Left renal cortex interstitium (tissue), 4 donors: Measurements from ENCODE around the gene TEX2. TPM values are rescaled to one million over a fixed set of nuclear protein-coding genes. Genes with fewer than 3 reads are reported as not detected.
"Not testable (repeated sequence)": the region's sequence is repeated elsewhere in the genome, so short reads cannot be mapped to it uniquely, and the experiment has no call there.

Source experiments
- DNase-seq, 4 donors: peaks; one replicate each; pipeline ENCODE4 v3.0.0-alpha.2; 2013; ENCODE audit warnings: low read depth in 4 of 4, low spot score in 2 of 4, missing footprints in 1 of 4
- polyA plus RNA-seq, 4 donors: library from polyadenylated mRNA; unstranded; fragments of 120-200 nt; gene quantifications; one replicate each; pipeline ENCODE4 v1.2.1, GENCODE V29; 2013; ENCODE audit not compliant: insufficient read length in 4 of 4

Gene TEX2
- polyA plus RNA-seq, 4 donors, result 23.7 to 27.1 (median 25.8) TPM

DNA sequence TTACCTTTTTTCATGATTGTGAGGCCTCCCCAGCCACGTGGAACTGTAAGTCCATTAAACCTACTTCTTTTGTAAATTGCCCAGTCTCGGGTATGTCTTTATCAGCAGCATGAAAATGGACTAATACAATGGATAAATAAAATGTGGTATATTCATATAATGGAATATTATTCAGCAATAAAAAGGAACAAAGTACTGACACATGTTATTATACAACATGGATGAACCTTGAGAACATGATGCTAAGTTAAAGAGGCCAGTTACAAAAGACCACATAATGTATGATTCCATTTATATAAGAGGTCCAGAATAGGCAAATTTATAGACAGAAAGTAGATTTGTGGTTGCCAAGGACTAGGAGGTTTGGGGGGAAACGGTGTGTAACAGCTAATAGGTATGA is 138.5 kb downstream of the TEX2 start:
- no peak for DNase-seq

DNA sequence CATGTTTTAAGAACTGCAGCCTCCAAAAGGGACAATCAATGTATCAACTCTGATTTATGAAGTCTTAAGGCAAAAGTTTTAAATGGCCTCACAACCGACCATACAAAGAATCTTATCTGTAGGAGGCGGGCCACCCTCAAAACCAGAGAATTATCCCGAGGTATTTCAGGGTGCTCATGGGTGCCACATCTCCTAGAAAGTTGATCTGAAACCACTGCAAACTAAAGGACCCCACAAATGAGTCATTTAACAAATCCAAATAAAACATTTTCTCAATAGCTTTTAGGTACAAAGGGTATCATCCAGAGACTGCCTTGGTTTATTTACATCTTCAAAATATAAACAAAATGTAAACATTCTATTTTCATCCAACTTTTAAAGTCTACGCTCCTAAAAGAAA is 139.9 kb downstream of the TEX2 start:
- DNase-seq, result no peak

DNA sequence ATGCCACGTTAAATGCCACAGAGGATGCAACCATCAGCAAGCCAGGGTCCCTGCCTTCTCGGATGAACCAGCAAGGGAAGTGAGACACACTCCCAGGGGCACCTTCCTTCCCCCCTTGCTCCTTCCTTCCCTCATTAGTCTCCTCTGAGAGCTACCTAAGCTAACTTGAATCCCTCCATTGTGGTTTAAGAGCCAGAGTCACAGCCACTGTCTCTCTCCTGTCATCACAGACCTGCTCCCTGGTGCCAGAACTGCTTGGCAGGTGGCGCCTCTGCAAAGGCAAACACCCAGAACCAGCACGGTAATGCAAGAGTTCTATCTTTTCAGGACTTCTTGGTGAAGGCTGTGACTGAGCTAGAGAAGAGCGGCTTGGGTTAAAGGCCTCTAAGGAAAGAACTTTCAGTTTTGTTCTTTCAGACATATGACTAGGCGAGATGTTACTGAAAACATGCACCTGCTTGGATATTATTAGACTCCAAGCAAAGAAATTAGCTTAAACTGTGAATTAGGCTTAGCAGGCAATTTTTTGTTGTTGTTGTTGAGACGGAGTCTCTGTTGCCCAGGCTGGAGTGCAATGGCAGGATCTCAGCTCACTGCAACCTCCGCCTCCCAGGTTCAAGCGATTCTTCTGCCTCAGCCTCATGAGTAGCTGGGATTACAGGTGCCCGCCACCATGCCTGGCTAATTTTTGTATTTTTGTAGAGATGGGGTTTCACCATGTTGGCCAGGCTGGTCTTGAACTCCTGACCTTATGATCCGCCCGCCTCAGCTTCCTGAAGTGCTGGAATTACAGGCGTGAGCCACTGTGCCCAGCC is 141.9 kb downstream of the TEX2 start:
- DNase-seq, result not testable (repeated sequence)

DNA sequence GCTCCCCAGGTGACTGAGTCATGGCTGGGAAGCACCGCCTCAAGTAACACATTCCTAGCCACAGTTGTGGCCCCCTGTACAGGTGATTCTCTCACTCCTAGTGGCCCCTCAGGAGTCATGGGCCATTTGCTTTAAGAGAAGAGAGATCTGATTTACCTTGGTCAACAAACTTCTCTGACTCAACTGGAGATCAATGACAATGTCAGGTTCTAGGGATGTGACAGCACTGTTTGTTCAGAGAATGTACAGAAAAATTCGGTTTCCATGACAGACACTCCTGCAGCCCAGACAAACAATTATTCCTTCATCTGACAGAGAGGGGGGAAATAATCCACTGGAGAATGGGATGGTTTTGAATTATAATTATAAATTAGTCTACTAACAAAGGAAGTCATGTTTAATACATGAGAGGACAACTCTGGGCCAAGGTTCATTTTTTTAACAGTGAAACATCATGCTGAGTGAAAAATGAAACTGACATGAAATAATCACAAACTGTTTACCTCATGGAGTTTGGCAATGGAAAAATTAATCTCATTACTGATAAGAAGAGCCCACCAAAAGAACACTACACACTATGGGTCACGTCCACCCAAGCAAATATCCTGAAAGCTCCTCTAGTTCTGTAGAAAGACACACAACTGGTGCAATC is 142.8 kb downstream of the TEX2 start:
- DNase-seq, result no peak

DNA sequence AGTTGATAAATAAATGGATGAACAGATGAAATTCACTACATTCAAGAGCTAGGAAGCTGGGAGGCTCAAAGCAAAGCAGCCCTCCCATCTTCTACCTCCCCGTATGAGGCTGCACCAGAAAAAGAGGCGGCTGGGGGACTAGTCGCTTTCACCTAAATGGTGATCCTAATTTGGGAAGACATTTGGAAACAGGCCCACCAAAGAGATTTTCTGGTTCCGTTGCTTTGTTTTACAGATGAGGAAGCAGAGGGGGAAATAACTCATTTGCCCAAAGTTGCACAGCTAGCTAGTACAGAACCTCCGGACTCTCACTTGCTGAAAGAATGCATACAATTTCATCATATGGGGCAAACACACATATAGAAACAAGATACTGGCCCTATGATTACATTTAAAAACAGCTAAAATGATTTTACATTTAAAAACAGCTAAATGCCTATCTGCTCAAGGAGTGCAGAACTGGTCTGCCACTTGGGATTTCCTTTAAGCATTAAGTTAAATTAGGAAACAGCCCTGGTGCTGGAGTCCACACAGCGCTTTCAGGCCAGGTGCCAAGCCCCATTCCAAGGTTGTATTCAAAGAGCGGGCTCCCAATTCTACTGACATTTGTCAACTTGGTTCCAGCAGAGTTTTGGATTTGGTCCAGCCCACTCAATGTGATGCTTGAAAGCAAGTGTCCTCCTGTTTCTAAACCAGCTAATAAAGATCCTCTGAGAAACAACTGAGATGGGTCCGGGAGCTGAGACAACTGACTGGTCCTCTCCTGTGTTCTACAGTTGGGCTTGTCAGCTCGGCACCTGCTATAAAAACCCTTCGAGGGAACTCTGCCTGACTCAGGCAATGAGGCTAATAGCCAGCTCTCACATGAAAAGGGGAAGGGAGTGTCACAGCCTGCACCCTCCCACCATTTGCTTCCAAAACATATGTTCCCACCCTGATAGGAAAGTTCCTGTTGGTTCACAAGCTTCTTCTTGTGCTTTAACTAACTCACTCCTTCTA is 144.8 kb downstream of the TEX2 start:
- no peak for DNase-seq

DNA sequence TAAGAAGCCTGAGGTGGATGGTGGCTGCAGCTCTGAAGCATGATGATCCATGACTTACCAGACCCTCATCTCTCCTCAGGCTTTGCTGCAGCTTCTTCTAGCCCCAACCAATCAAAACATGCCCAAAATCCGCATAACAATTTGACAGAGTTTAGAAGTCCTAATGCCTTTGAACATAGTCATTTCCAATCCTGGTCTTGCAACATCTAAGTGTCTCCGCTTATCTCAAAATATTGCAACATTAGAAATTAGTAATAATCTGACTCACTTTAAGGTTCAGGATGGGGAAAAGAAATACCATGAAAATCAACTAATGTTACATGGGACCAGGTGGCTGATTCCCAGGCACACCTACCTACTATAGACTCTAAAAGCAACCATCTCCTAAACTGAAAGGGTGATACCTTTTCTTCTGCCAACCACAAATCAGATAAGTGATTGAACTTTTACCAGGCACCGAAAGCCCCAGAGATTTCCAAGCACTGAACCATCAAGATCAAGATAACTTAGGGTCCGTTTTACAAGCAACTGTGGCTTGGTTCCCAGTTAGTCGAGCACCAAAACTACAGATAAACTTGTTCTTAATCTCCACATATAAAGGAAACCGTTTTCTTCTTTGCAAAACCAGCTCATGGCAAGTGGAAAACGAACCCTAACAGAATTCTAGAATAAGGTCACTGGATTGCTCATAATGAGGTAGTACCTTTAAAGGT is 147.1 kb downstream of the TEX2 start:
- no peak for DNase-seq

DNA sequence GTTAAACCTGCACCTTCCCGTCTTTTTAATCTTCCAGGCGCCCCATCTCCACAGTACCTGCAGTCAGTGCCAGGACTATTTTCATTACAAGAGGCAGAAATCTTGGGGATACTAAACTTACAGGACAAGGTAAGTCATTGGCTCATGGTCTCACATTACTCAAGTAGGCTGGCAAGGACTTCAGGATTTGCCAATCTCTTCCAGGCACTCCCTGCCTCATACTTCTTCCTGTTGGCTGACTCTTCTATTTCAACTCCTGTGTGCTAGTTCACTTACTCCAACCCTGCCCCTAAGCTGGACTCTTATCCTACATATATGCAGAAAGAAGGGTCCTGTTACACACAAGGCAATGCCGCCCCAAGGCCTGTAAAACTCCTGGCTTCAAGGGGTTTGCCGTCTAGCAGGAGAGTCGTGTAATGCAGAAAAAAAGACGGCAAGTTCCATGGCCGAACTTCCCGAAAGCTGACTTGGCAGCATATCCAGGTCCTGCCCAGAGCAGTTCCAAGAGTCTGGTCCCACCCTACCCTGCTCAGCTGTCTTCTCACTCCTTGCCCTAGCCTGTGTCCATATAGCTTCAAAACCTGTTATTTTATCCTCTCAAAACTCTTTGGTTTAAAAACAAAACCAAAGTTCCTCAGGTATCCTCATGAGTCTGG is 147.9 kb downstream of the TEX2 start:
- DNase-seq, result no peak

DNA sequence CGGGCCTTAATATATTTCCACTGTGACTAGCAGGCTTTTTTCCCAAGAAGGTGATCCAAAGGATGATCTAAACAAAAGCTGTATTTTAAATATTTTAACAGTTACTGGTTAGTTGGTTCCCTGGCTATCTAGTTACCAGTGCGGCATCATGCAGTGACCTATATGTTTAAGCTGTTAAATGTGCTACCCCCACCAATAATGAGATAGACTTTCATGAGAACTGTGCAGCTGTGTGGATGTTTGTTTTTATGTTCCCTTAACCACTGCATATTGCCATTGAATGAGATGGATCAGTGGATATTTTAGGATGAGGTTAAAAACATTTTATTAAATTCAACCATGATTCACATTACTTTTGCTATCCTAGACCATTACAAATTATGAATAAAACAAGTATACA is 150.1 kb downstream of the TEX2 start:
- no peak for DNase-seq

DNA sequence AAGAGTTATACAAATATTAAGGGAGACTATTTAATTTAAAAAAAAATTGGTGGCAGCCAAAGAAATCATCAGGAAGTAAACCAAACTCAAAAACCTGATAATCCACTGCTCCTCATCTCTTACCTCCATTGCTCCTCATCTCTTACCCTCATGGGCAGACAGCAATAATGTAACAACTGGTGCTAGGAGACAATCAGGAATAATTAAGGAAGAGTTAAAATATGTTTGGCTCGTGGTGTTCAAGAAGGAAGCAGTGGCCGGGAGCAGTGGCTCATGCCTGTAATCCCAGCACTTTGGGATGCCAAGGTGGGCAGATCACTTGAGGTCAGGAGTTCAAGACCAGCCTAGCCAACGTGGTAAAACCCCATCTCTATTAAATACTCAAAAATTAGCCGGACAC is 151.2 kb downstream of the TEX2 start:
- no peak for DNase-seq

DNA sequence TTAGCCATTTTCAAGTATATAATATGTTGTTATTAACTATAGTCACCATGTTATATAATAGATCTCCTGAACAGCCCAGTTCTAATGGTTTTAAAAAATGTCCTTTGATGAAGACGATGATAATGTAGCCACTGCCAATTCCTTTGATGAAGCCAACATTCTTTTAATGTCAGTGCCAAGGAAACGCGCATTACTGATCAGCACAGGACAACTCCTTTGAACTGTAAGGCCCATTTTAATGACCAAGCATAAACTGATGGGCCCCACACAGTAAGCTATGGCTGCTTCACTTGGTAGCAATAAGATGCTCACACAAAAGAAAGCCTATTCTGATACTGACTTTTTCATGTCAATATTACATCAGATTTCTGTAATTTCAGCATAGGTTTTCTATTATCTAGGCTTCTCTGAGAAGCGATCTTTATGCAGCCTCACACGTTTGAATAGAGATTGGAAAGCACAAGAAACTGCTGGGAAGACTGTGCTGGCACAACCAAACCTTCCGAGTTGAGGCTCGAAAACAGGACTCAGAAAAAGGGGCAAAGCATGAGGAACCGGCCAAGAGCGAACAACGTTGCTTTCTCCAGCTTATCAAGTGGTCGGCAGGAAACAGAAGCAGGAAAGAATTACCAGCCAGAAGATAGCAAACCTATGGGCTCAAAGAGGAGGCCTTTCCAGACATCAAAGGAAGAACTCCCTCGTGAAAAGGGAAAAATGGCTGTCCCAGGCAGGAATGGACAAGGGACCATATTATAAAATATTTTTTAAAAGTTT is 152.5 kb downstream of the TEX2 start:
- DNase-seq, result no peak

DNA sequence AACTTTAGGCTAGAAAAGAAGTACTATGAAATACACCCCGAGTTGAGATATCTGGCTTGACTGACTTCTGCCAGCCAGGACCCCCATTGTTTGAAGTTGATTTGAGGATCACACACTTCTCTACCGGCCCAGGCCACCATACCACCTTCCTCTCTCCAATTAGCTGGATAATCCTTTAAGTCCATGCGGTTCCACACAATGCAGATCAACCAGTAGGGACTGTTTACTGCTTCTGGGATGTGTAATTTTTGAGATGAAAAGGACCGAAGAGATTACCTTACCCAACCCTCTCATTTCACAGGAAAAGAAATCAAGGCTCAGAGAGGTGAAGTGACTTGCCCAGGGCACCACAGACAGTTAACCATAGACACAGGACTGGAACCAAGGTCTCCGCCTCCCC is 153.7 kb downstream of the TEX2 start:
- DNase-seq, result no peak

DNA sequence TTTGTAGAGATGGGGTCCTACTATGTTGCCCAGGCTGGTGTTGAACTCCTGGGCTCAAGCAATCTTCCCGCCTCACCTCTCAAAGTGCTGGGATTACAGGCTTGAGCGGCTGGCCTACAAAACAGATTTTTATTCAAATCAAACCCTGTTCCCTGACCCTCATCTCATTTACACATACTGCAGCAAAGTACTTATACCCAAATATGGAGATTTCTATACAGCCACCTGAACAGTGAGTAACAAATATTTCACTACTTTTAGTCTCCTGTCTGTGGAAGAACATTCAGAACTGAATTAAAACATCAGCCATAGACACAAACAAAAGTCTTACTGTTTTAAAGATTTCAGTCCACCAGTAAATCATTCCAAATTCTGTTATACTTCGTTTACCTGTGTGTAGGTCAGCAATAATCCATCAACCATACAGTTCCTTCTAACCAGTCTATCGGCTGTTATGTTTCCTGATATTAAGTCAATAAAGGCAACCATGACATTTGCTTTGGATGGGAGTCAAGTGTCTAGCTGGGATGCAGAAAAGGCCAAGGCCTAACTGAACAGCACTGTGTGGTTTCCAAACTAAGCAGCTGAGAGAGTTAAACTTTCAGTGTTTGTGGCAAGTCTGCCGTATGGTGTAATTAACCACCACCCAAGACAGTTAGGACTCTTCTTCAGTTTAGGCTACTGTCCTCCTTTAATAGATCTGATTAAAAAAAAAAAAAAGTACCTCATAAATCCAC is 155.4 kb downstream of the TEX2 start:
- no peak for DNase-seq

DNA sequence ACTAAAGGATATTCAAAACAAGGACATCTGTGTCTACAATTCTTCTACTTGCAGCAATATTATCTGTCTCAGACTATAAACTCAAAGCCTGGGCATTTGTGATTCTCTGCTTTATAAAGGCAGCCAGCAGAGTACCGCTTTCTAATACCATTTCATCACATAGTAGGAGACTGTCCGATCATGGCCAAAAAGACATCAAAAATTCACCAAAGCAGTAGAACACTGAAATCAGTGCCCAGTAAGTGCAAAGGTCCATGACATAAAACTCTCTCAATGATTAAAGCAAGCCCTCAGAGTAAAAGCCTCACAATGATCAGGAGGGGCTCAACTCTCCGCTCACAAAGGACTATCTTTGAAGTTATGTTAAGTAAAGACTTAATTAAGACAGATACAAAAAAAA is 156.1 kb downstream of the TEX2 start:
- DNase-seq, result no peak

DNA sequence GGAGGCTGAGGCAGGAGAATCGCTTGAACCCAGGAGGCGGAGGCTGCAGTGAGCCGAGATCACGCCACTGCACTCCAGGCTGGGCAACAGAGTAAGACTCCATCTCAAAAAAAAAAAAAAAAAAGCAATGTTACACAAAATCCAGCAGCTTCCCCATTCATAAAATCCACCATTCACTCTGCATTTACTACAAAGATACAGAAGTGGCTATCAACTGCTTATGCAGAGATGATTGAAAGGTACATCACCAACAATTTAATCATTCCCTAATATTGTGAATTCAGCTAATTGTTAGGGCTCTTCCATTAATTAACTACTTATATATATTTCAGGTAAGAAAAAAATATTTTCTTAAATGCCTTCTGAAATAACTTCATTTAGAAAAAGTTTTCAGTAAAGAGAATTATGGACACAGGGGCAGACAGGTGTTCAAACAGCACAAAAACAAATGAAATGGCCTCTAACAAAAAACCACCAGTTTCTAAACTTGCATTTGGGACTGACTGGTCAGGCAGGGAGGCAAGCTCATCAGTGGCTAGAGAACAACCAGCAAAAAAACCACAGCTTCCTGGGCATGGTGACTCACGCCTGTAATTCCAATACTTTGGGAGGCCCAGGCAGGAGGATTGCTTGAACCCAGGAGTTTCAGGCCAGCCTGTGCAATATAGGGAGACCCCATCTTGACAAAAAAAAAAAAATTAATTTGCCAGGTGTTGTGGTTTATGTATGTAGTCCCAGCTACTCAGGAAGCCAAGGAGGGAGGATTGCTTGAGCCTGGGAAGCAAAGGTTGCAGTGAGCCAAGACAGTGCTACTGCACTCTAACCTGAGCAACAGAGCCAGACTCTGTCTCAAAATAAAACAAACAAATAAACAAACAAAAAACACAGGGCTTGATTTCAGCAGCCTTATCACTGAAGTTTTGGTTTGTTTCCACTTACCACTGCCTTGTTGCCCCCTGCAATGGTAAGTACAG is 159.4 kb downstream of the TEX2 start:
- DNase-seq, result no peak

DNA sequence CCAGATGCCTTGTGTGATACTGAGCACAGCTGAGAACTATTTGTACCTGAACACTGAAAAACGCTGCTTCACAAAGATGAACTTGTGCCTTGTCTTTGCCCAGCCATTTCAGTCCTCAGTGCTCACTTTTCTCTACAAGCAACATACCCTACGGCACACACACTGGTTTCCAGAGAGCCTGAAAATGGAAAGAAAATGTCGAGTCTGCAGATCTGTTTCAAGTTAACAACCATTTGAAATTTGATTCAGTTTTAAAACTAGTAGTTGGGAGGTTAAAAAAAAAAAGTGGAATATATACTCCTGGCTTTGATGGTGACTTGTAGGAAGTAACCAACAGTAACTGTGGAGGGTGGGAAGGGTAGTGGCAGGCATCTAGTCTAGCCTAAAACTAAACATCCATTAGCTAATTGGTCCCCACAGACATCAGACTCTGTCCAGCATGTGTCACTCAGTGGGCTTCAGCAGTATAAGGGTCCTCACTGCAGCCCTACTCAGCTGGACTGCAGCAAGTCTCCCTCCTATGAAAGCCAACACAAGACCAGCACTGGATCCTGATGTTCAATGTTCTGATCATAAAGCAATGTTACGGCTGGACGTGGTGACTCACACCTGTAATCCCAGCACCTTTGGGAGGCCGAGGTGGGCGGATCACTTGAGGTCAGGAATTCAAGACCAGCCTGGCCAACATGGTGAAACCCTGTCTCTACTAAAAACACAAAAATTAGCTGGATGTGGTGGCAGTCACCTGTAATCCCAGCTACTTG is 160.3 kb downstream of the TEX2 start:
- no peak for DNase-seq

DNA sequence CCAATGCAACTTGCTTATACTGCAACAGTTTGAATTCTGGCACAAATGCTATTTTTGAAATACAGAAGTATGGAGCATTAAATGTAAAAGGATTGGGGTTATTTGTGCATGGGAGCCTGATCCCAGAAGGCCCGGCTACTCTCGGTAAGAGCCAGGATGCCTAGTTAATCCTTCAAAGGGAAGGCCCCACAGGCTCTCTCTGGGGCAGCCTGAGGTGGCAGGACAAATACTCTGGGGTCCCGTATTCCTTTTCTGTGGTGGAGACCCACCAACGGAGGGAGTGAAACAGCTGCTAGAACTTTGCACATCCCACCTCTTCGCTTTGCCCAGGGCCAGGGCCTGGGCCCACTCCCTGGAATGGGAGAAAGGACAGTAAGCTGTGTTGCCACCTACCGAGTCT is 163.5 kb downstream of the TEX2 start:
- no peak for DNase-seq
